Left ventricle myocardium inferior (tissue), 1 donor: ENCODE measurements around the gene CIT. TPM values are rescaled to one million over a fixed set of nuclear protein-coding genes. Genes with fewer than 3 reads are reported as not detected.

Experiments used
- DNase-seq: peaks from one replicate; pipeline ENCODE4 v3.0.0-alpha.2; 2020
- H3K27ac ChIP-seq: fragments of 200-600 bp; replicated peaks from 2 replicates; pipeline ENCODE4 v1.8.0; 2021
- H3K27me3 ChIP-seq: fragments of 200-600 bp; 2 replicates; pipeline ENCODE4 v1.8.0; 2021; ENCODE audit warnings: low read depth
- H3K36me3 ChIP-seq: fragments of 200-600 bp; 2 replicates; pipeline ENCODE4 v1.8.0; 2021
- H3K4me1 ChIP-seq: fragments of 200-600 bp; 2 replicates; pipeline ENCODE4 v1.8.0; 2021
- H3K4me3 ChIP-seq: fragments of 200-600 bp; 2 replicates; pipeline ENCODE4 v1.8.0; 2021; ENCODE audit warnings: mild to moderate bottlenecking, moderate library complexity
- H3K9me3 ChIP-seq: fragments of 200-600 bp; replicated peaks from 2 replicates; pipeline ENCODE4 v1.8.0; 2021
- intact Hi-C: fragments of 100-400 bp; cut with micrococcal nuclease; formaldehyde crosslinking; loops from one replicate; pipeline ENCODE4 v1.11.0; 2022
- total RNA-seq: library from RNA; stranded (reverse); fragmentation: NEBNext Ultra II Directional; extraction: Animal tissue kit (Norgen Biotek cat#: 25700); gene quantifications from one replicate; pipeline ENCODE4 v1.2.1, GENCODE V29; 2021
- TF ChIP-seq, protein P1 (sequence below): fragments of 200-600 bp; IDR thresholded peaks from 2 replicates; pipeline ENCODE4 v1.8.0; 2021; ENCODE audit warnings: antibody characterized with exemption, mild to moderate bottlenecking, borderline replicate concordance
- donor health status: DM: no; HTN: yes; CAD: no; lungs with severe emphysema.

The CIT gene
- total RNA-seq, 1 donor from 2014 or later: 0.96 TPM

DNA sequence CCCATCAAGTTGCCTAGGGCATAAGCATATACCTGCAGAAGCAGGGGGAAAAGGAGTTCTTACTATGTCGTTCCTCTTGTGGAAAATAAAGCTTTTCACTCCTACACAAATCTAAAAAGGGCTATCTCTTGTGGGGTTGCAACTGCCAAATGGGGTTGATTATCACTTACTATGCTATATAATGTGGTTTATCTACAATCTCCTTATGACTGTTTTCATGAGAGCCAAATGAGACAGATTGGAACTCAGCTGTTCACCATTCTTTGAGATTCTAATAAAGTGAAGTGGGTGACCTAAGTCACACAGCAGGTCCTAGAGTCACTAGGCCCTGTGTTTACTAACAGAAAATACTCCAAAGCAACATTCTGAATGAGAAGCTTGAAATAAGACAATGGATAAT lies 47.7 kb downstream of the CIT start:
- intact Hi-C loops: no loop called here
- H3K27me3 ChIP-seq: no peaks in the 10 kb centered on the region
- H3K9me3 ChIP-seq: peaks cover 8% of the 10 kb centered on the region
- no peaks in the 10 kb centered on the region for H3K4me1 ChIP-seq
- no peak for DNase-seq
- H3K4me3 ChIP-seq: no peak overlapping the region
- no peaks in the 10 kb centered on the region for H3K36me3 ChIP-seq
- TF ChIP-seq, protein P1, sequence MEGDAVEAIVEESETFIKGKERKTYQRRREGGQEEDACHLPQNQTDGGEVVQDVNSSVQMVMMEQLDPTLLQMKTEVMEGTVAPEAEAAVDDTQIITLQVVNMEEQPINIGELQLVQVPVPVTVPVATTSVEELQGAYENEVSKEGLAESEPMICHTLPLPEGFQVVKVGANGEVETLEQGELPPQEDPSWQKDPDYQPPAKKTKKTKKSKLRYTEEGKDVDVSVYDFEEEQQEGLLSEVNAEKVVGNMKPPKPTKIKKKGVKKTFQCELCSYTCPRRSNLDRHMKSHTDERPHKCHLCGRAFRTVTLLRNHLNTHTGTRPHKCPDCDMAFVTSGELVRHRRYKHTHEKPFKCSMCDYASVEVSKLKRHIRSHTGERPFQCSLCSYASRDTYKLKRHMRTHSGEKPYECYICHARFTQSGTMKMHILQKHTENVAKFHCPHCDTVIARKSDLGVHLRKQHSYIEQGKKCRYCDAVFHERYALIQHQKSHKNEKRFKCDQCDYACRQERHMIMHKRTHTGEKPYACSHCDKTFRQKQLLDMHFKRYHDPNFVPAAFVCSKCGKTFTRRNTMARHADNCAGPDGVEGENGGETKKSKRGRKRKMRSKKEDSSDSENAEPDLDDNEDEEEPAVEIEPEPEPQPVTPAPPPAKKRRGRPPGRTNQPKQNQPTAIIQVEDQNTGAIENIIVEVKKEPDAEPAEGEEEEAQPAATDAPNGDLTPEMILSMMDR: no peak
- no peak overlapping the region for H3K27ac ChIP-seq

- no peaks in the 10 kb centered on the region for H3K36me3 ChIP-seq
- H3K4me3 ChIP-seq: no peak overlapping the region
- intact Hi-C loops: no loop called here
- no peaks in the 10 kb centered on the region for H3K4me1 ChIP-seq
- H3K9me3 ChIP-seq: peaks cover 8% of the 10 kb centered on the region
- no peaks in the 10 kb centered on the region for H3K27me3 ChIP-seq
- TF ChIP-seq, protein P1: no peak
- no peak for DNase-seq
- H3K27ac ChIP-seq: no peak overlapping the region
These were observed 48.8 kb downstream of the CIT start for GRCh38 chr12:119828300-119828699.

GRCh38 chr12:119827760-119828159 lies 49.4 kb downstream of the CIT start:
- no peaks in the 10 kb centered on the region for H3K27me3 ChIP-seq
- no peak overlapping the region for H3K27ac ChIP-seq
- no peaks in the 10 kb centered on the region for H3K4me1 ChIP-seq
- DNase-seq: no peak
- peaks cover 8% of the 10 kb centered on the region for H3K9me3 ChIP-seq
- intact Hi-C loops: no loop called here
- TF ChIP-seq, protein P1: no peak
- H3K4me3 ChIP-seq: no peak overlapping the region
- H3K36me3 ChIP-seq: no peaks in the 10 kb centered on the region

DNA sequence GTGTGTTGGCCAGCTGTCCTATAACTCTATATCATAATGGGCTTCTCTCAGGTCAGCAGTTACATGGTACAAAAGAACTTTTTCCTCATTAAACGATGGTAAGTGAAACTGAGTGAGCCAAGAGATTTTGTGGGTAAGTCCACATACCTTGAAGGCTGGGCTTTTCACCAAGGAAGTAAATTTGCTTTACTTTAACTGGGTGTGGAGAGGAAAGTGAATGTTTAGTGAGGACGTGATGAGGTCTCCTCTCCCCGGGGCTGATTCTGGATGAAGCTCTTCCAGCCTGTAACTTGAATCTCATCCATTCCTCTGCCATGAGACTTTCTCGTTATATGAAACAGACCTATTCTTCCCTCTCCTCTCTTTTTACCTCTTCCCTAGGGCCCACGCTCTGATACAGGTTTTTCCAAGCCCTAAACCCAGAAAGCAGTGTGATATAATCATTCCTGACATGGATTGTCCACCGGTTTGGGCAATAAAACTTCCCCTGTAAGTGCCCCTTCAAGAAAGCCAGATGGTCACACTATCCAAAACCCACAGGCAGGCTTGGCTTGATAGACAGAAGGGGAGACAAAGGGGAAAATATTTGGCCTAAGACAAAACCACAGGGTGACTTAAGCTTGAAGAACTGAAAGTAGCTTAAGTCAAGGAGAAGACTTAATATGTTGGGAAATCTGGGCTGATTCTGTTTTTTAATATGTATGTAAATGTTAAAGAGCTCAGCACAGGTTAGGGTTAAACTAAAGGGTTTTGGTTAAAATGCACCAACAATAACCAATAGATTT lies 50.3 kb downstream of the CIT start:
- intact Hi-C loops: no loop called here
- DNase-seq: no peak
- TF ChIP-seq, protein P1: no peak

GRCh38 chr12:119825262-119825661 lies 51.9 kb downstream of the CIT start:
- H3K4me1 ChIP-seq: no peaks in the 10 kb centered on the region
- no peak for DNase-seq
- TF ChIP-seq, protein P1: no peak
- no peaks in the 10 kb centered on the region for H3K27me3 ChIP-seq
- H3K27ac ChIP-seq: no peak overlapping the region
- peaks cover 8% of the 10 kb centered on the region for H3K9me3 ChIP-seq
- no peaks in the 10 kb centered on the region for H3K36me3 ChIP-seq
- intact Hi-C loops: no loop called here
- no peak overlapping the region for H3K4me3 ChIP-seq

More for the DNA sequence above, 50.3 kb downstream of the CIT start:
- Histone ChIP-seq H3K27me3 (no peaks in the 10 kb centered on the region), H3K9me3 (peaks cover 8% of the 10 kb centered on the region), H3K27ac (no peak overlapping the region), H3K36me3 (no peaks in the 10 kb centered on the region), H3K4me3 (no peak overlapping the region), H3K4me1 (no peaks in the 10 kb centered on the region)
